ENCODE measurements around the gene ARMS2.

Gene ARMS2

DNA sequence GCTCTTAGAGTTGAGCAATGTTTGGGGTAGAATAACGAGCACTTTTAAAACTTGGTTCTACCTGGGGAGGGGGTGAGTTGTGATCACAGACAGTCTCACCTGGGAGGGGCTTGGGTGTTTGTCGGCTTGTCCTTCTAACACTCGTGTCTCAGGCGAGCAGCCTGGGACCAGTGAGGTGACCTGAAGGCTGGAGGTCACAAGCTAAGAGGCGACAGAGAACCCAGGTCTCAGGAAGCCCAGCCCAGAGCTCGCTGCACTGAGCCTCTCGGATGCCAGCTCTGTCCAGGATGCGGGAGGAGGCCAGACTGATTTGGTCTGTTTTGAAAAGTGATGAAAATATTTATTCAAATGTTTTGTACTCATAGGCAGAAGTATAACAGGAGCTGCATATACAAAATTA lies 18.7 kb downstream of the ARMS2 start:
- no peak for DNase-seq (ENCODE audit: low spot score)

DNA sequence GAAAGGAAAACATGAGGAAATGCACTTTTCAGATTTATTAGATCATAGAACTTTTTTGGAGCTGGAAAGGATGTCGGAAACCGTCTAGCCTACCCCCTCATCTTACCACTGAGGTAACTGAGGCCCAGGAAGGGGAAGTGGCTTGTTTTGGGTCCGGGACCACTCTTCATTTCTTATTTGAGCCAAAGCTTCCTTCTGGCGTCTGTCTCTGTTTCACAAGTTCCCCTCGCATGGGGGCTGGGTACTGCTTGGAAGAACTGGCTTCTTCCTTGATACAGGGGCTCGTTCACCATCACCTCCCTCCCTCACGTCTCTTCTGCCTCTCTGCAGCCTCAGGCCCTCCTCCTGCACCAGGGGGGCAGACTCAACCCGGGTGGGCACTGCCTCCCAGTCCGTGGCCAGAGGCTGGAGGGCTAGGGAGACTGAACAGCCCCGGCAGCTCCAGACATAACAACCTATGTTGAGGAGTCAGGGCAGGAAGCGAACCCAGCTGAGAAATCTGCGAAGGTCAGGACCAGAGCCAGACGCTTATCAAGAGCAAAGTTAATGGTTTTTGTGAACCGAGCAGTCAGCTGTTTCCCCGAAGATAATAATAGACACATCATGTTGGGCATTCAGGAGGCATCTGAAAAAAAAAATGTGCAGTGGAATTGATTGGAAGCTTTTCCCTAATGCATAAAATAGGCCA lies 19.8 kb downstream of the ARMS2 start:
- DNase-seq (ENCODE audit: low spot score) = no peak

- DNase-seq (ENCODE audit: low spot score) = no peak
These were observed 20.6 kb downstream of the ARMS2 start for GRCh38 chr10:122475100-122475499.

- DNase-seq (ENCODE audit: low spot score) = no peak
These were observed 21.3 kb downstream of the ARMS2 start for GRCh38 chr10:122475591-122476332.

DNA sequence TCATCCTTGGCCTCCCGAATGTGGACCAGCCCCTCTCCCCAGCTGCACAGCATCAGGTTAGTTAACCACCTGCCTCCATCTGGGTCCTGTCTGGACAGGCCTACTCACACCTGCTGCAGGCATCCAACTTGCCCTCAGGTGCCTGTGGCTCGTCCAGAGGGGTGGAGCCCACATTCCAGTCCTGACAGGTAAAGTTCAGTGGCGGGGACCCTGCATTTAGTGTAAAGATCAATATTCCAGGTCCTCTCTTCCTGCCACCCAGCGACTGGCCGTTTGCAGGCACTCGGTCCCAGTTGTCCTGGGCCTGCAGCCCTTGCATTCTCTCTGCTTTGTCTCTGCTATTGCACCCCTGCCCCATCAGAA lies 21.9 kb downstream of the ARMS2 start:
- no peak for DNase-seq (ENCODE audit: low spot score)

DNA sequence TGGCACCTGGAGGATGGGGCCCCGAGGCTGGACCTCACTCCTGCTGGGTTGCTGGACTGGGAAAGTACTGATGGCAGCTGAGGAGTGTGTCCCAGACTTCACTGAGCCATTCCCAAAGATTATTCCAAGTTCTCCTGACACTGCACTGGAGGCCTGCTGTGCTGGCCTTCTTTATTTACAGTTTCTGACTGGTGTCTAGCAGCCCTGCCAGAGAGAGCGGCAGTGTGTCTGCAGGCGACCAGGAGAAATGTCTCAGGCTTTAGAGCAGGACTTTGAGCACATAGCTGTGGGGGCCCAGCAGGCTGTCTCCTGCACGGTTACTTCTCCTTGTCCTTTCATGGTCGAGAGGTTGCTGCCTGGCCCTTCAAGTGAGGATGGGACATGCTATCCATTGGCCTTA lies 23.0 kb downstream of the ARMS2 start:
- no peak for DNase-seq (ENCODE audit: low spot score)

DNA sequence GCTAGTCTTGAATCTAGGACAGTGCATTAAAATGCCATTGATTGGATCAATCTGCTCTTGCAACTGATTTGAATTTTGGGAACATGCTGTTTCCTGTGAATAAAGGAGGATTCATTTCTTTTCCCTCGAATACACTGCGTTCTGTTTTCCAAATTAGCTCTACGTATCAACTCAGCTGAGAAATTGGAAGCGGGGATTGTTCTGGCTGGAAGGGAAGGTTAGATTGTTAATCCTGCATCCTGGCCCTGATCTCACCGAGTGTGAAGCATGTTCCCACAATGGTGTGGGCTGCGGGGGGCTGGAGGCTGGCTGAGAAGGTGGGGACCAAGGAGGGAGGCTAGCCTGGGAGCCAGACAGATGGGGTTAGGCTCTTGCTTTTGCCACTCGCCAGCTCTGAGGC lies 24.5 kb downstream of the ARMS2 start:
- no peak for DNase-seq (ENCODE audit: low spot score)

DNA sequence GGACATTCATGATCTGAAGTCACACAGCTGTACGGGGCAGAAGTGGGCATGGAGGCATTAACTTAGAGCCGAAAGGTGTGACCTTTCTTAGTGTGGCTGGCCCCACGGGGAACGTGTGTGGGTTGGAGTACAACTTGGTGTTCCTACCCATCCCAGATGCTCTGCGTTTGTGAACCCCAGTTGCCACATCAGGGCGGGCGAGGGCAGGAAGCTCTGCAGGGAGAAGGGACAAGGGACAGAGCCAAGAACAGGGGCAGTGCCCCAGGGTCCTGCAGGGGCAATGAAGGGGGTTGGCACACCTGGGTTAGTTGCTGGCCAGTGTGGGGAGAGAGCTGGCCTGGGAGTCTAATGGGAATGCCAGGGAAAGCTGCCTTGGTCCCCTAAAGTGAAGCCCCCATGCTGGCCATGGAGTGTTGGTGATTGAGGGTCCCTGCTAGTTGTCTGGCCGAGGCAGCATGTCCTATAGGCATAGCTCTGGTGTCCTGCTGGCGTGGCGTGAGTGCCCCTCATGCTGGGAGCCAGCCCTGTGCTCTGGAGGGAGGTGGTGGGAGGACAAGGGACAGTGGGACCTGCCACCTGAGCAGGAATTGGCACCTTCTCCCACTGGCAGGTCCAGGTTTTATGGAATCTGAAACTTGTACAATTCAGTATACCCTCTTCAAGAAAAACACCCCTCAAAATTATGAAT lies 25.8 kb downstream of the ARMS2 start:
- DNase-seq (ENCODE audit: low spot score) = no peak

DNA sequence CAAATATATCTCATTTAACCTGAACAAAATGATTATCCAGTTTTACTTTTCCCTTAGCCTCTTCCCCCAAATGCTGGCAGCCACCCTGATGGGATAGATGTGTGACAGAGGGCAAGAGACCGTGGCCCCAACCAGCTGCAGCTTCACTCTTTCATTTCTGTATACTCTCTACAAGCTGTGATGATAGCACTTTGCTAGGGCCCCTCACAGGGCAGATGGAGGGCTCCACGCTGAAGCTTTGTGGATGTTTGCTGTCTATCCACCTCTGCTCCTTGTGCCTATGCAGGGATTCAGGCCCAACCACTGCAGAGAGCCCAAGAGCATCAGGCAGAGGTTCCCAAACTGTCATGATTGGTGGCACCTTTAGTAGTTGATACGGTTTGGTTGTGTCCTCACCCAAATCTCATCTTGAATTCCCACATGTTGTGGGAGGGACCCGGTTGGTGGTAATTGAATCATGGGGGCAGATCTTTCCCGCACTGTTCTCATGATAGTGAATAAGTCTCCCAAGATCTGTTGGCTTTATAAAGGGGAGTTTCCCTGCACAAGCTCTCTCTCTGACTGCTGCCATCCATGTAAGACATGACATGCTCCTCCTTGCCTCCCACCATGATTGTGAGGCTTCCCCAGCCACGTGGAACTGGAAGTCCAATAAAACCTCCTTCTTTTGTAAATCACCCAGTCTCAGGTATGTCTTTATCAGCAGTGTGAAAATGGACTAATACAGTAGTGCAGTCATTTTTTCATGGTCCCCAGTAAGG lies 27.0 kb downstream of the ARMS2 start:
- no peak for DNase-seq (ENCODE audit: low spot score)

DNA sequence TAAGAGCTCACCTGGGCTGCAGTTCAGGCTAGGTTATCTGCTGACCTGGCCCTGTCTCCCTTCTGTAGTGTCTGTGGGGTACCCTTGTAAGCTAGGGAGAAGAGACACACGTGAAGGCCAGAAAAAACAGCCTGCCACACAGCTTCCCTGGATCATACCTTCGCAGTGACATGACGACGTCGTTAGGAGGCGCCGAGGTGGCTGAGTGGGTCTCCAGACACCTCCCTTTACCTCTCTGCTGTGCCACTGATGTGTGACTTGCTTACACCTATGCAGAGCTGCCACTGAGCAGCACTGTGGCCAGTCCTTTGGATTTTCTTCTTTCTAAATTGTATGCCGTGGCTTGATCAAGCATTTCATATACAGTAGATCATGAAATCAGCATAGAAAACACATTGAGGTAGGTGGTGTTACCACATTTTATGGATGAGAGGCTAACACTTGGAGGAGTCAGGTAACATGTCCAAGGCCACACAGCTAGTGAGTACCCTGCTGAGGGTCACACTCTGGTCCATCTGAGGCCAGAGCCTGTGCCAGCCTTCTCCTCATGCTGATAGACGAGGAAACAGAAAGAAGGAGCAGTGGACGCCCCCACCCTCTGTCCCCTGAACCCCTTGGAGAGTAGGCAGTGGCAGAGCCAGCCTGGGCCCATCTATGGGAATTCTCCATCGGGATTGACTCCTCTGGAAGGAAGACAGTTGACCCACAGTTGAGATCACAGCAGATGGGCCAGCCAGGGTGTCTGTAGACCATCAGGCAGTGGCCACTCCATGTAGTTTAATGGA lies 30.0 kb downstream of the ARMS2 start:
- no peak for DNase-seq (ENCODE audit: low spot score)

DNA sequence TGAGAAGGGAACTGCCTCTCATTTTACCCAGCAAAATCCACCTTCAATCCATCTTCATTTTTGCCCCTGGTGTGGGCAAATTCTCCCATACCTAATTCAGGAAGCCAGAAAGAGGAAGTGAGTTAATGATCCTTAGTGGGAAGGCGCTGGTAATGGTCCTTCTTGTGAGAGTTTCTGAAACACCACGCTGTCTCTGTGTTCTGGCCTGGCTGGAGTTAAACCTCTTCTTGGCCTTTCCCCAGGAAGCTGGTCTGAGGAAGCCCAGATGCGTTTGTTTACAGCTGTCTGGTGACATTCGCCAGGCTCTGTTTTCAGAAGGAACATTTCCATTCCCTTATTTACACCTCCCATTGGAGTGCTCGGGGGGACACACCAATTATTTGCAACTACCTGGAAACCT lies 31.2 kb downstream of the ARMS2 start:
- no peak for DNase-seq (ENCODE audit: low spot score)

DNA sequence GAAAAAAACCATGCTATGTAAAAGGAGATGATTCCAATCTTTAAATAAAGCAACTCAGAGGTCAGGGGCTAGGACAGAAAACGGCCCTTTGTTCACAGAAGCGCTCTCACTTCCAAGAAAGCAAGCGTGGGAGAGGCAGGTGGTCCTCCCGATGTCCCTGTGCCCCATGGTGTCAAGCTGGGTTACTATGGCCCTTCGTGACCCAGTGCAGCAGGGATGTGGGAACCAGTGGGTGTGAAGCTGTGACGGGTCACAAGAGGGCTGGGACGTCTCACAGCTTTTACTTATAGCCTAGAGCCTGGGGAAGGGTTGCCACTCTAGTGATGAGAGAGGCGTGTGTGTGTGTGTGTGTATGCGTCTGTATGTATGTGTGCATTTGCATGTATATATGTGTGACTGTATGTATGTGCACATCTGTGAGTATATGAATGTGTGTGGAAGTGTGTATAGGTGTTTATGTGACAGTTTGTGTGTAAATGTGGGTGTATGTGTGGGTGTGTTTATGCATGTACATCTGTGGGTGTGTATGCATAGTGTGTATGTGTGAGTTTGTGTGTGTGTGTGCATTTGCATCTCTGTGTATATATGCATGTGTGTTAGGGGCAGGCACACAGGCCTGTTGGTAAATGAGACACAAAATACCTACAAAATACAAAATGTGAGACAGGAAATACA lies 32.1 kb downstream of the ARMS2 start:
- no peak for DNase-seq (ENCODE audit: low spot score)

- no peak for DNase-seq (ENCODE audit: low spot score)
These were observed 32.8 kb downstream of the ARMS2 start for GRCh38 chr10:122487174-122487765.

DNA sequence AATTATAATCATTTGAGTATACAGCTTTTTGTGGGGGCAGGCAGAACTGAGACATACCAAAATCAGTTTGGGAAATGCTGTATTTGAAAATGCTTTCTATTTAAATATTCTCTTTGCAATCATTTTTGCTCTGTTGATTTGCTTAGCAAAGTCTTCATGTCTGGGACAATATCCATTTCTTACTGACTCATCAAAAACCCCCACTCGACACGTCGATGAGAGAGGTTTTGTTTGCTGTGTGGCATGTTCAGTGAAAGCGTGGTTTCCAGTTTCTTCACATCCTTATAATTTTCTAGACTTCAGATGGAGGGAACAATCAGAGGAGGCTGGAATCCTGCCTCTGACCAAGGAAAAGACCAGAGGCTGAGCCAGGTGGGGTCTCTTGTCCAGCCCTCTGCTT lies 35.8 kb downstream of the ARMS2 start:
- no peak for DNase-seq (ENCODE audit: low spot score)

DNA sequence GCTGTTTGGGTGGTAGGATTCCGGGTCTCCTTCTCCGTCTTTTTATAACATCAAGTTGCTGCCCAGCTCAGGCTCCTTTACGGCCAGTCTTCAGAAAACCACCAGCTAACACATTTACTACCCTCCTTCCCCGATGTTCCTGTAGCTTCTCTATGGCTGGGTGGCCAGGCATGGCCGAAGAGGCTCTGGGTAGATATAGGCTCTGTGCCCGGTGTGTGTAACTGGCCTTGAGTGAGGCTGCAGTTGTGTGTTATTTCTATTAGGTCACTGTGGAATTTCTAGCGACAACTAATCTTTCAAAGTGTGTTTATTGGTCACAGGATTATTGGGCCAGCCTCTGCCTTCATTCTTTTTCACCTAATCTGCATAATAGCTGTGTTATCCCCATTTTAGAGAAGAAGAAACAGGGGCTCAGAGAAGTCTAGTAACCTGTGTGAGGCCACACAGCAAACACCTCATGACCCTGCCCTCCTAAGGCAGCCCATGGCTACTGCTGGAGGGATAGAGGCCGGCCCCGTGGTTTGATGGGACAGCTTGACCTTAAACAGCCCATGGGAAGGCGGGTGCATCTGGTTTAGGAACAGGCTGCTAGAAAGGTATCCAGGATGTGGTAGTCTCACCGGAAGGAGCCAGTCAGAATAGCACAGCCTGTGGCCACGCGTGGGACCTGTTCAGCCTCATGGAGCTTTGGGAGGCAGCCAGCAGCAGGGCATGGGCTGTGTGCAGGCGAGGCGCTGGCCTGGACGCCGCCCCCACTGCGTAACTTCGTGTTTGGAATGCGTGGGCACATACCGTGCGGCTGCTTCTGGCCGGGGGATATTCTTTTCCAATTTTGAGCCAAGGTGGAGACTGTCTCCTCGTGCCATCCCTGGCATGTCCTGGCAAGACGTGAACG lies 36.6 kb downstream of the ARMS2 start:
- peak; percentile 48 for DNase-seq (ENCODE audit: low spot score)

- DNase-seq (ENCODE audit: low spot score) = no peak
These were observed 37.6 kb downstream of the ARMS2 start for GRCh38 chr10:122492006-122492405.

DNA sequence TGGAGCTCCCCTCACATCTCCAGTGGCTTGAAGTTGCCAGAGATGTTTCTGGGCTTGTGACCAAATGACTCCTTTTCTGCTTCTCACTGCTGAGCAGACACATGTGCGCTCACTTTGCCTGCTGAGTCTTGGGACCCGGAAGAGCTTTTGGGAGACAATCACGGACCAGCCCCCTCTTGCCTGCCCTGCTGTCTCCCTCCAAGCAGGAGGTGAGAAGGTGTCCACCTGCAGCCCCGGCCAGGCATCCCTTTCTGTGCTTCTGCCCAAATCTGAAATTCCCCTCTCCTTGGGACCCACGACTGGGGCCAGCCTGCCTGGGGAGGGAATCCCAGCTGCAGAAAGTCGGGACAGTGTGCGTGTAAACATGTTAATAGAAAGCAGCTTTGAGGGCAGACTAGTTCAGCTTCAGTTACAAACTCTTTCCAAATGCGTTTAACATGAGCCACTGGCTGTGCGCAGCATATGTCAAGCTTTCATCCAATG lies 38.6 kb downstream of the ARMS2 start:
- DNase-seq (ENCODE audit: low spot score) = no peak

DNA sequence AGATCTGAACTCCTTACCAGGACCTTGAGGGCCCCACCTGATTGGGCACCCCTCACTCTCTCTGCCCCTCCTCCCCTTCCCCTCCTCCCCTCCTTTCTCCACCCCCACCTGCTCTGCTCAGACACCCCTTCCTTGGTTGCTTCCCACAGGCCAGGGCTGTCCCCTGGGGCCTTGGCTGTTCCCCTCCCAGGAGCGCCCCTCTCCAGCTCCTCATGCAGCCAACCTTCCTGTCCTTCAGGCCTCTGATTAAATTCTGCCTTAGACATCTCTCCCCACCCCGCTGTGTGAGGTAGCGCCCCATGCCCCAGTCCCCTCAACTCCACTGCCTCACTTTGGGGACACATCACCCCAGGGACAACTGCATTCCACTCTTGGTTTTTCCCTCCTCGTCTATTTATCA lies 39.3 kb downstream of the ARMS2 start:
- DNase-seq (ENCODE audit: low spot score) = no peak

GRCh38 chr10:122494173-122494820 lies 39.8 kb downstream of the ARMS2 start:
- no peak for DNase-seq (ENCODE audit: low spot score)
